BLaER1 treated with 17β-estradiol and CSF1 and Interleukin-3, amounts not matched to agents 10 nM and 100 nM (cell line): ENCODE results near the gene ADGRG4.
A peak's percentile ranks its signal among the peaks of the same experiment; 100 is the strongest.

ENCODE experiments used
- H3K27ac ChIP-seq, 11 experiments: shearing (Covaris generic); formaldehyde crosslinking; 2 replicates each; pipeline ENCODE4 v1.8.1; 2022
- H3K27me3 ChIP-seq, 11 experiments: shearing (Covaris generic); formaldehyde crosslinking; 2 replicates each; pipeline ENCODE4 v1.8.1; 2022
- H3K36me3 ChIP-seq, 11 experiments: shearing (Covaris generic); formaldehyde crosslinking; 2 replicates each; pipeline ENCODE4 v1.8.1; 2022
- H3K4me1 ChIP-seq, 10 experiments: shearing (Covaris generic); formaldehyde crosslinking; 2 replicates each; pipeline ENCODE4 v1.8.1; 2022
- H3K4me2 ChIP-seq, 11 experiments: shearing (Covaris generic); formaldehyde crosslinking; 2 replicates each; pipeline ENCODE4 v1.8.1; 2022
- H3K4me3 ChIP-seq, 10 experiments: shearing (Covaris generic); formaldehyde crosslinking; 2 replicates each; pipeline ENCODE4 v1.8.1; 2022
- H3K9ac ChIP-seq, 11 experiments: shearing (Covaris generic); formaldehyde crosslinking; 2 replicates each; pipeline ENCODE4 v1.8.1; 2022
- H3K9me3 ChIP-seq, 11 experiments: shearing (Covaris generic); formaldehyde crosslinking; replicated peaks in 1 of 11; 2 replicates each; pipeline ENCODE4 v1.8.1; 2022
- H4K20me1 ChIP-seq, 11 experiments: shearing (Covaris generic); formaldehyde crosslinking; 2 replicates each; pipeline ENCODE4 v1.8.1; 2022
- Cebpa-rat ChIP-seq, 11 experiments: shearing (Covaris generic); IDR thresholded peaks; 2 replicates each; pipeline ENCODE4 v1.8.1; 2022

The ADGRG4 gene

DNA sequence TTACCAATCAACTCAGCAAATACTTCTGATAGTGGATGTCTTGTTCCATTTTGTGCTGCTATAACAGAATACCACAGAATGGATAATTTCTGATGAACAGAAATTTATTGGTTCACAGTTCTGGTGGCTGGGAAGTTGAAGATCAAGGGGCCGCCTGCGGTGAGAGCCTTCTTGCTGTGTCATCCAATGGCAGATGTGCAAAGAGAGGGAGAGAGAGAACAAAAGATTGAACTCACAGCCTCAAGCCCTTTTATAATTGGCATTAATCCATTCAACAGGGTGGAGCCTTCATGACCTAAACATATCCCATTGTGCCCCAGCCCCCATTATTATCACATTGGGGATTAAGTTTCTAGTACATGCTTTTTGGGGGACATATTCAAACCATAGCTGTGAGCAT, 86.1 kb downstream of the ADGRG4 start:
- Histone ChIP-seq H3K4me2 (no peak overlapping the region), H3K27me3 (peaks cover 84 to 100% (median 94%) of the 10 kb centered on the region in 11 experiments), H3K27ac (no peak overlapping the region), H3K4me3 (no peak overlapping the region), H3K9ac (no peak overlapping the region), H4K20me1 (no peaks in the 10 kb centered on the region), H3K9me3 (peaks cover 0 to 5% (median 0%) of the 10 kb centered on the region in 11 experiments; a peak in 1 of 22 replicates), H3K4me1 (peaks cover 0 to 7% (median 0%) of the 10 kb centered on the region in 10 experiments; a peak in 3 of 20 replicates), H3K36me3 (no peaks in the 10 kb centered on the region)
- TF ChIP-seq Cebpa-rat (IDR thresholded peaks at IDR 0.05), result no peak

DNA sequence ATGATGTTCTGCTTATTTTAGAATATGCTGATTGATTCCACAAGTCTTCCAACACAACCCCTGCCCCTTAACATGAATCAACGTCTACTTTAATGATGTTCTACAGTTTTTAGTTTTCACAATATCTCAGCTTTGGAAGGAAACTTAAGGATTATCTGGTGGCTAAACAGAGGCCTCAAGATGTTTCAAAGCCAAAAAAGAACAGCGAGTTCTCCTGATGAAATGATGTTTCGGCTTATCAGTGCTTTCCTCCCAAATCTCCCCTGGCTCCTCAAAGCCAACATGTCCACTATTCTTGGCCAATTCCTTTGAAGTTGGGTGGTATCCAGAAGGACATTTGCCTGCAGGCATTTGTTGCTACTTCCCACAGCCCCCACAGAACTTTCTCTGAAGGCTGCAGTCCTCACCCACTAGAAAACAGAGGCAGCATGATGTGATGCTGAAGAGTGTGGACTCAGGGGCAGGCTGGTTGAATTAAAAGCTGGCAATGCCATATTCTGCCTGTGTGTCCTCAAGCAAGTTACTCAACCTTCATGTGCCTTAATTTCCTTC, 87.3 kb downstream of the ADGRG4 start:
- no peak for TF ChIP-seq Cebpa-rat (IDR thresholded peaks at IDR 0.05)
- H3K4me2 ChIP-seq, result no peak overlapping the region
- H3K9me3 ChIP-seq, result peaks cover 0 to 5% (median 0%) of the 10 kb centered on the region in 11 experiments; a peak in 1 of 22 replicates
- H3K9ac ChIP-seq, result no peak overlapping the region
- no peak overlapping the region for H3K27ac ChIP-seq
- H3K36me3 ChIP-seq, result no peaks in the 10 kb centered on the region
- no peaks in the 10 kb centered on the region for H4K20me1 ChIP-seq
- H3K4me1 ChIP-seq, result peaks cover 0 to 7% (median 0%) of the 10 kb centered on the region in 10 experiments; a peak in 3 of 20 replicates
- peaks cover 80 to 100% (median 95%) of the 10 kb centered on the region in 11 experiments for H3K27me3 ChIP-seq
- H3K4me3 ChIP-seq, result no peak overlapping the region

GRCh38 chrX:136390921-136391320, 90.2 kb downstream of the ADGRG4 start:
- Histone ChIP-seq H3K36me3 (no peaks in the 10 kb centered on the region), H3K4me3 (no peak overlapping the region), H3K27ac (no peak overlapping the region), H3K9me3 (no peaks in the 10 kb centered on the region), H3K4me1 (peaks cover 0 to 7% (median 0%) of the 10 kb centered on the region in 10 experiments; a peak in 3 of 20 replicates), H3K27me3 (peaks cover 89 to 100% (median 100%) of the 10 kb centered on the region in 11 experiments), H3K4me2 (peak overlapping the region in 2 of 11 experiments; percentile 8 to 27; a peak in 4 of 22 replicates), H4K20me1 (no peaks in the 10 kb centered on the region), H3K9ac (no peak overlapping the region)
- TF ChIP-seq Cebpa-rat (IDR thresholded peaks at IDR 0.05), result no peak

- H4K20me1 ChIP-seq, result no peaks in the 10 kb centered on the region
- H3K9me3 ChIP-seq, result no peaks in the 10 kb centered on the region
- no peak overlapping the region for H3K4me2 ChIP-seq
- H3K4me3 ChIP-seq, result no peak overlapping the region
- no peak for TF ChIP-seq Cebpa-rat (IDR thresholded peaks at IDR 0.05)
- H3K27me3 ChIP-seq, result peaks cover 90 to 100% (median 99%) of the 10 kb centered on the region in 11 experiments
- no peaks in the 10 kb centered on the region for H3K36me3 ChIP-seq
- H3K4me1 ChIP-seq, result peaks cover 0 to 7% (median 0%) of the 10 kb centered on the region in 10 experiments; a peak in 3 of 20 replicates
- H3K9ac ChIP-seq, result no peak overlapping the region
- H3K27ac ChIP-seq, result no peak overlapping the region
These were observed 94.5 kb downstream of the ADGRG4 start for GRCh38 chrX:136395271-136395670.

DNA sequence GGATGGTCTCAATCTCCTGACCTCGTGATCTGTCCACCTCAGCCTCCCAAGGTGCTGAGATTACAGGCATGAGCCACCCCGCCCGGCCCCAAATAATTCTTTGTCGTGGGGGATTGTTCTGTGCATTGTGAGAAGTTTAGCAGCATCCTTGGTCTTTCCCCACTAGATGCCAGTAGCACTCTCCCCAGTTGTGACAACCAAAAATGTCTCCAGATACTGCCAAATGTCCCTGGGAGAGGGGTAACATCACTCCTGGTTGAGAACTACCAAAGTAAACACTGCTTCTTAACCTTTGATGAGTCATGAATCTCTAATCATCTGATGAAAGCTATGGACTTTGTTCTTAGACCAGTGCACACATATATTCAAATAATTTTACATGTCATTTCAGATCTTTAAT, 96.2 kb downstream of the ADGRG4 start:
- Histone ChIP-seq H3K4me2 (no peak overlapping the region), H3K9ac (no peak overlapping the region), H3K9me3 (no peaks in the 10 kb centered on the region), H4K20me1 (peaks cover 0 to 5% (median 0%) of the 10 kb centered on the region in 11 experiments; a peak in 1 of 22 replicates), H3K4me3 (no peak overlapping the region), H3K4me1 (no peaks in the 10 kb centered on the region), H3K36me3 (no peaks in the 10 kb centered on the region), H3K27ac (no peak overlapping the region), H3K27me3 (peaks cover 90 to 100% (median 99%) of the 10 kb centered on the region in 11 experiments)
- TF ChIP-seq Cebpa-rat (IDR thresholded peaks at IDR 0.05), result no peak

DNA sequence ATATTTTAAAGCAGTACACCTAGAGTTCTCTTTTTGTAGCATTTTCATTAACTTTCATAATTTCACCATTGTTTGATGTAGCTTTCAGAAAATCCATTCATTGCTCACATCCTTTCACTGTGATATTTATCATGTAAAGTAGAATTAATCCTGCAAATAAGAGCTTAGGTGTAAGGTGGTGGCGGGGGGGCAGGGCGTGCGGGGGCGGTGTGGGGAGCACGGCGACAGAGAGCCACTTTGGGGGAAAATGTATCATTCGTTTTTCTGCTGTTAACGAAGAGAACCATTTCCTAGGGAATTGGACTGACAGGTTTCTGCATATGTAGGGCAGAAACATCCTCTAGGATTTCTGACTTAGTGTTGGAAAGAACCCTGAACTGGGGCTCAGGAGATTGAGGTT, 104.4 kb downstream of the ADGRG4 start:
- Histone ChIP-seq H3K9me3 (peaks cover 0 to 7% (median 0%) of the 10 kb centered on the region in 11 experiments; a peak in 1 of 22 replicates), H3K36me3 (no peaks in the 10 kb centered on the region), H3K4me2 (no peak overlapping the region), H3K27ac (no peak overlapping the region), H3K4me3 (no peak overlapping the region), H3K4me1 (no peaks in the 10 kb centered on the region), H4K20me1 (peaks cover 0 to 5% (median 0%) of the 10 kb centered on the region in 11 experiments; a peak in 2 of 22 replicates), H3K27me3 (peaks cover 95 to 100% (median 99%) of the 10 kb centered on the region in 11 experiments), H3K9ac (no peak overlapping the region)
- TF ChIP-seq Cebpa-rat (IDR thresholded peaks at IDR 0.05), result no peak

- H3K4me2 ChIP-seq, result no peak overlapping the region
- no peak overlapping the region for H3K9ac ChIP-seq
- no peaks in the 10 kb centered on the region for H3K36me3 ChIP-seq
- H4K20me1 ChIP-seq, result no peaks in the 10 kb centered on the region; a peak in 1 of 22 replicates
- H3K27me3 ChIP-seq, result peaks cover 47 to 82% (median 64%) of the 10 kb centered on the region in 11 experiments
- H3K9me3 ChIP-seq, result peaks cover 0 to 23% (median 12%) of the 10 kb centered on the region in 11 experiments; a peak in 13 of 22 replicates
- no peak overlapping the region for H3K4me3 ChIP-seq
- H3K27ac ChIP-seq, result no peak overlapping the region
- no peaks in the 10 kb centered on the region for H3K4me1 ChIP-seq
- TF ChIP-seq Cebpa-rat (IDR thresholded peaks at IDR 0.05), result no peak
These were observed 117.0 kb downstream of the ADGRG4 start for GRCh38 chrX:136417806-136418205.

DNA sequence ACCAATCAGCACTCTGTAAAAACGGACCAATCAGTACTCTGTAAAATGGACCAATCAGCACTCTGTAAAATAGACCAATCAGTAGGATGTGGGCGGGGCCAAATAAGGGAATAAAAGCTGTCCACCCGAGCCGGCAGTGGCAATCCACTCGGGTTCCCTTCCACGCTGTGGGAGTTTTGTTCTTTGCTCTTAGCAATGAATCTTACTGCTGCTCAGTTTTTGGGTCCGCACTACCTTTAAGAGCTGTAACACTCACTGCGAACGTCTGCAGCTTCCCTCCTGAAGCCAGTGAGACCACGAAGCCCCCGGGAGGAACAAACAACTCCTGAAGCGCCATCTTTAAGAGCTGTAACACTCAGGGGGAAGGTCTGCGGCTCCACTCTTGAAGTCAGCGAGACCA, 120.6 kb downstream of the ADGRG4 start:
- Histone ChIP-seq H3K4me1 (no peaks in the 10 kb centered on the region), H3K9ac (no peak overlapping the region), H3K4me2 (no peak overlapping the region), H4K20me1 (no peaks in the 10 kb centered on the region), H3K27ac (no peak overlapping the region), H3K27me3 (peaks cover 32 to 80% (median 60%) of the 10 kb centered on the region in 11 experiments), H3K36me3 (no peaks in the 10 kb centered on the region), H3K4me3 (no peak overlapping the region), H3K9me3 (peaks cover 3 to 36% (median 15%) of the 10 kb centered on the region in 11 experiments; a peak in 14 of 22 replicates)
- TF ChIP-seq Cebpa-rat (IDR thresholded peaks at IDR 0.05), result no peak

GRCh38 chrX:136423724-136424123, 123.0 kb downstream of the ADGRG4 start:
- no peak for TF ChIP-seq Cebpa-rat (IDR thresholded peaks at IDR 0.05)
- Histone ChIP-seq H3K4me1 (no peaks in the 10 kb centered on the region), H3K4me2 (no peak overlapping the region), H3K9ac (no peak overlapping the region), H3K27me3 (peaks cover 22 to 77% (median 53%) of the 10 kb centered on the region in 11 experiments), H3K4me3 (no peak overlapping the region), H3K9me3 (peaks cover 3 to 36% (median 15%) of the 10 kb centered on the region in 11 experiments; a peak in 14 of 22 replicates), H3K27ac (no peak overlapping the region), H4K20me1 (no peaks in the 10 kb centered on the region), H3K36me3 (no peaks in the 10 kb centered on the region)

GRCh38 chrX:136425996-136426395, 125.2 kb downstream of the ADGRG4 start:
- H3K36me3 ChIP-seq, result no peaks in the 10 kb centered on the region
- no peak for TF ChIP-seq Cebpa-rat (IDR thresholded peaks at IDR 0.05)

More at GRCh38 chrX:136425996-136426395, 125.2 kb downstream of the ADGRG4 start:
- Histone ChIP-seq H3K4me1 (no peaks in the 10 kb centered on the region), H3K27me3 (peaks cover 29 to 69% (median 61%) of the 10 kb centered on the region in 11 experiments), H3K4me2 (no peak overlapping the region), H3K9me3 (peaks cover under 1 to 21% (median 6%) of the 10 kb centered on the region in 11 experiments; a peak in 13 of 22 replicates), H3K27ac (no peak overlapping the region), H3K9ac (no peak overlapping the region), H4K20me1 (no peaks in the 10 kb centered on the region), H3K4me3 (no peak overlapping the region)
